ENCODE measurements around the gene PHLPP2.

DNA sequence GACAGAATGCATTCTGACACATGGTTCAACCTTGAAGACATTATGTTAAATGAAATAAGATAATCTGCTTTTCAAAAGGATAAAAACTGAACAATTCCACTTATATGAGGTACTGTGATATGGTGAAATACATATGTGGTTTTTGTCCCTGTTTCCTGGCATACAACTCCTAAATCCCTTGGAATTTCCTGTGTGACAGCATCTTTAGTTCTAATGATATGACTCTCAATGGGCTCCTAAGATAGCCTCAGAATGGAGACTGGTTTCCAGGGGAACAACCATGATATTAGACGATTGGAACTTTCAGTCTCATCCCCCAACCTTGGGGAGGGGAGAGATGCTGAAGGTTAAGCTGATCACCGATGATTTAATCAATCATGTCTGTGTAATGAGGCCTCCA is 37.7 kb upstream of the PHLPP2 start:
- TF ChIP-seq, protein P1, sequence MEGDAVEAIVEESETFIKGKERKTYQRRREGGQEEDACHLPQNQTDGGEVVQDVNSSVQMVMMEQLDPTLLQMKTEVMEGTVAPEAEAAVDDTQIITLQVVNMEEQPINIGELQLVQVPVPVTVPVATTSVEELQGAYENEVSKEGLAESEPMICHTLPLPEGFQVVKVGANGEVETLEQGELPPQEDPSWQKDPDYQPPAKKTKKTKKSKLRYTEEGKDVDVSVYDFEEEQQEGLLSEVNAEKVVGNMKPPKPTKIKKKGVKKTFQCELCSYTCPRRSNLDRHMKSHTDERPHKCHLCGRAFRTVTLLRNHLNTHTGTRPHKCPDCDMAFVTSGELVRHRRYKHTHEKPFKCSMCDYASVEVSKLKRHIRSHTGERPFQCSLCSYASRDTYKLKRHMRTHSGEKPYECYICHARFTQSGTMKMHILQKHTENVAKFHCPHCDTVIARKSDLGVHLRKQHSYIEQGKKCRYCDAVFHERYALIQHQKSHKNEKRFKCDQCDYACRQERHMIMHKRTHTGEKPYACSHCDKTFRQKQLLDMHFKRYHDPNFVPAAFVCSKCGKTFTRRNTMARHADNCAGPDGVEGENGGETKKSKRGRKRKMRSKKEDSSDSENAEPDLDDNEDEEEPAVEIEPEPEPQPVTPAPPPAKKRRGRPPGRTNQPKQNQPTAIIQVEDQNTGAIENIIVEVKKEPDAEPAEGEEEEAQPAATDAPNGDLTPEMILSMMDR (IDR thresholded peaks at IDR 0.05): no peak
- TF ChIP-seq POLR2A (IDR thresholded peaks at IDR 0.05): no peak

Measured in Peyer's patch (tissue), 4 donors.